MM.1S (cell line): ENCODE results near the gene TOMM20L.

Experiments used
- DNase-seq: peaks from one replicate; pipeline ENCODE4 v3.0.0-alpha.2; 2015
- H2AFZ ChIP-seq: fragments of 300-600 bp; sonication (generic); 2 replicates; pipeline ENCODE4 v1.6.0; 2016; ENCODE audit warnings: antibody characterized with exemption, low read length
- H3F3A ChIP-seq: fragments of 300-600 bp; sonication (generic); 2 replicates; pipeline ENCODE4 v1.6.1; 2016; ENCODE audit warnings: mild to moderate bottlenecking, antibody characterized with exemption, low read length, moderate library complexity, mixed read lengths; ENCODE audit not compliant: insufficient read depth
- H3K27ac ChIP-seq: fragments of 300-600 bp; sonication (generic); 2 replicates; pipeline ENCODE4 v1.5.1; 2016; ENCODE audit warnings: mild to moderate bottlenecking, low read length
- H3K27me3 ChIP-seq: fragments of 300-600 bp; sonication (generic); replicated peaks from 2 replicates; pipeline ENCODE4 v1.6.0; 2016; ENCODE audit warnings: low read length; ENCODE audit not compliant: insufficient read depth
- H3K36me3 ChIP-seq: fragments of 300-600 bp; sonication (generic); replicated peaks from 2 replicates; pipeline ENCODE4 v1.6.1; 2016; ENCODE audit warnings: mild to moderate bottlenecking, low read length, mixed read lengths; ENCODE audit not compliant: insufficient read depth
- H3K4me1 ChIP-seq: fragments of 300-600 bp; sonication (generic); 2 replicates; pipeline ENCODE4 v1.6.1; 2016; ENCODE audit warnings: low read length, mixed read lengths
- H3K4me2 ChIP-seq: fragments of 300-600 bp; sonication (generic); 2 replicates; pipeline ENCODE4 v1.6.0; 2016; ENCODE audit warnings: low read depth, low read length
- H3K4me3 ChIP-seq: fragments of 300-600 bp; sonication (generic); 2 replicates; pipeline ENCODE4 v1.5.1; 2016; ENCODE audit warnings: low read length, mixed read lengths
- H3K79me2 ChIP-seq: fragments of 300-600 bp; sonication (generic); 2 replicates; pipeline ENCODE4 v1.6.1; 2016; ENCODE audit warnings: mixed run types, low read length, mixed read lengths
- H3K9ac ChIP-seq: fragments of 300-600 bp; sonication (generic); 2 replicates; pipeline ENCODE4 v1.6.1; 2016; ENCODE audit warnings: low read length, mixed read lengths
- H3K9me2 ChIP-seq: fragments of 300-600 bp; sonication (generic); replicated peaks from 2 replicates; pipeline ENCODE4 v1.6.1; 2016; ENCODE audit warnings: mild to moderate bottlenecking, low read length, mixed read lengths; ENCODE audit not compliant: insufficient read depth
- H3K9me3 ChIP-seq: fragments of 300-600 bp; sonication (generic); replicated peaks from 2 replicates; pipeline ENCODE4 v1.6.1; 2016; ENCODE audit warnings: mild to moderate bottlenecking, low read length, mixed read lengths; ENCODE audit not compliant: insufficient read depth
- H4K20me1 ChIP-seq: fragments of 300-600 bp; sonication (generic); 2 replicates; pipeline ENCODE4 v1.6.1; 2016; ENCODE audit warnings: mild to moderate bottlenecking, low read length, moderate library complexity, mixed read lengths; ENCODE audit not compliant: insufficient read depth
- CTCF ChIP-seq: fragments of 300-600 bp; sonication (generic); IDR thresholded peaks from 2 replicates; pipeline ENCODE4 v1.5.1; 2016; ENCODE audit warnings: antibody characterized with exemption, low read length, mixed read lengths
- EZH2 ChIP-seq: fragments of 300-600 bp; sonication (generic); optimal IDR thresholded peaks from 2 replicates; pipeline ENCODE3; 2017; ENCODE audit warnings: low read depth, mild to moderate bottlenecking, antibody characterized with exemption, low read length, mixed read lengths
- EZH2phosphoT487 ChIP-seq: fragments of 300-600 bp; sonication (generic); IDR thresholded peaks from 2 replicates; pipeline ENCODE4 v1.6.1; 2018; ENCODE audit warnings: antibody characterized with exemption, low read length

Gene TOMM20L

GRCh38 chr14:58401587-58401986, 5.9 kb downstream of the TOMM20L start:
- Histone ChIP-seq H3K36me3 (no peaks in the 10 kb centered on the region), H3K27me3 (no peaks in the 10 kb centered on the region), H4K20me1 (no peaks in the 10 kb centered on the region), H3K4me2 (no peak overlapping the region), H3F3A (no peaks in the 10 kb centered on the region), H3K4me1 (no peaks in the 10 kb centered on the region), H3K27ac (no peak overlapping the region), H3K9me2 (no peaks in the 10 kb centered on the region), H2AFZ (no peak overlapping the region), H3K4me3 (no peak overlapping the region), H3K9ac (no peak overlapping the region), H3K79me2 (no peaks in the 10 kb centered on the region), H3K9me3 (no peaks in the 10 kb centered on the region)
- no peak for TF ChIP-seq CTCF
- no peak for TF ChIP-seq EZH2phosphoT487
- TF ChIP-seq EZH2, result no peak
- DNase-seq, result no peak

- Histone ChIP-seq H3K79me2 (no peaks in the 10 kb centered on the region), H3K36me3 (no peaks in the 10 kb centered on the region; the same call in 1 of the 2 replicates)
- DNase-seq, result no peak
These were observed 13.0 kb downstream of the TOMM20L start for GRCh38 chr14:58408681-58409215.

DNA sequence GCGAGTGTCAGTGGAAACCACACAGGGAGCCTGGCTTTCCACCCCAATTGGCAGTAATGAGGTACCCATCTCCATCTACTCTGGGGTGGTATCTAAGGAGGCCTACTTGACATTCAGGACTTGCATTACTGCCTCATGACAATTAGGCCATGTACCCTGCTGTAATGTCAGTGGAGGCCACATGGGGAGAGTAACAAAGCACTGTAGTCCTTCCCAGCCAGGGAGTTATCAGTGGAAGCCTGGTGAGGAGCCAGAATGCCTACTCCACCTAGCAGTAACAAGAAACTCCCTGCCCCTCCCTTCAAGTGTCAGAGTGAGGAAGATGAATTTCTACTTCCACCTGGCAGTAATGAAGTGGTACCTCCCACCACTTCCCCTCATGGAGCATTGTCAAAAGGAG, 19.1 kb downstream of the TOMM20L start:
- TF ChIP-seq CTCF (no peak), EZH2phosphoT487 (no peak), EZH2 (no peak)
- H3K36me3 ChIP-seq, result no peaks in the 10 kb centered on the region; the same call in 1 of the 2 replicates
- H3K9ac ChIP-seq, result no peak overlapping the region
- no peak overlapping the region for H3K4me3 ChIP-seq
- no peaks in the 10 kb centered on the region for H3K9me2 ChIP-seq
- H3K4me2 ChIP-seq, result no peak overlapping the region
- H3K27ac ChIP-seq, result no peak overlapping the region
- no peaks in the 10 kb centered on the region for H3K9me3 ChIP-seq
- no peaks in the 10 kb centered on the region for H4K20me1 ChIP-seq
- DNase-seq, result no peak
- H3K27me3 ChIP-seq, result no peaks in the 10 kb centered on the region
- no peak overlapping the region for H2AFZ ChIP-seq
- H3K79me2 ChIP-seq, result peaks cover 10% of the 10 kb centered on the region
- no peaks in the 10 kb centered on the region for H3F3A ChIP-seq
- no peaks in the 10 kb centered on the region for H3K4me1 ChIP-seq

More at GRCh38 chr14:58408681-58409215, 13.0 kb downstream of the TOMM20L start:
- Histone ChIP-seq H3K4me1 (no peaks in the 10 kb centered on the region), H3K9me2 (no peaks in the 10 kb centered on the region), H3K9me3 (no peaks in the 10 kb centered on the region), H2AFZ (no peak overlapping the region), H3K27ac (no peak overlapping the region), H3K27me3 (no peaks in the 10 kb centered on the region), H3K4me2 (no peak overlapping the region), H3K4me3 (no peak overlapping the region), H3F3A (no peaks in the 10 kb centered on the region), H3K9ac (no peak overlapping the region), H4K20me1 (no peaks in the 10 kb centered on the region)
- no peak for TF ChIP-seq CTCF
- TF ChIP-seq EZH2phosphoT487, result no peak
- no peak for TF ChIP-seq EZH2
